DMS114 treated with DMSO at 0.1 percent for 48 hours (cell line): Measurements from ENCODE around the gene AJUBA.
"Not testable (repeated sequence)": the region's sequence is repeated elsewhere in the genome, so short reads cannot be mapped to it uniquely, and the experiment has no call there.

ENCODE experiments used
- DNase-seq: peaks from one replicate; lab custom pipeline; 2025; ENCODE audit not compliant: unreplicated experiment; lab: John Stamatoyannopoulos, UW

The AJUBA gene

DNA sequence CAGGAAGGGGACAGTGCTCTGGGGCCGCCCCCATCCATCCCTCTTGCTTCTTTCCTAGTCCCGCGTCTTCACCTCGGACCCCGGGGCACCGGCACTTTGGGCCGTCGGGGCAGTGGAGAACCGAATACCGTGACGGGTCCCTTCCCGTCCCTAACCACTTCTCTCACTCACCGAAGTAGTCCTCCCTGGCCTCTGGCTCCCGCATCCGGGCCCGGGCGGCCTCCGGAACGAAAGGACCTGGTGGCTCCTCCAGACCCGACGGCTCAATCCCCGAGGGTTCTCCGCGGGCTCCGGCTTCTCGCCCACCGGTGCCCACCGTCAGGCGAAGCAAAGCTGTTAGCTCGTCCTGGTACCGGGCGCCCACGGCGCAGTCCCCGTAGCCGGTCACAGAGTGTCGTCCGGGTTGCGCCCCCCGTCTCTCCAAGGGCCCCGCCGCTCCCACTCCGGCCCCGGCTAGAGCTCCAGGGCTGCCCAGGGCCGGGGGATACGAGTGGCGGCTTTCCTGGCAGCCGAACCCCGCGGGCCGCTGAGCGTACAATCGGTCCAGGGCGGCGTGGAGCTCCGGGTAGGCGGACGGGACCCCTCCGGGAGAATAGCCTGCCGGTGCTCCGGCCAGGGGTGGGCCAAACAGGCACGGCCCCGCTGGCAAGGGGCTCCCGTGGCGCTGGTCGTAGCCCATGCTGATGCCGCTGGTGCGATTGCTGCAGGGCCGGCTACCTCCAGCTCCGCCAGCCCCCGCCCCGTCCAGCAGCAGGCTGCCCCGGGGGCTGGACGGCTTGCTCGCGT, 1.1 kb downstream of the AJUBA start:
- DNase-seq, result no peak

DNA sequence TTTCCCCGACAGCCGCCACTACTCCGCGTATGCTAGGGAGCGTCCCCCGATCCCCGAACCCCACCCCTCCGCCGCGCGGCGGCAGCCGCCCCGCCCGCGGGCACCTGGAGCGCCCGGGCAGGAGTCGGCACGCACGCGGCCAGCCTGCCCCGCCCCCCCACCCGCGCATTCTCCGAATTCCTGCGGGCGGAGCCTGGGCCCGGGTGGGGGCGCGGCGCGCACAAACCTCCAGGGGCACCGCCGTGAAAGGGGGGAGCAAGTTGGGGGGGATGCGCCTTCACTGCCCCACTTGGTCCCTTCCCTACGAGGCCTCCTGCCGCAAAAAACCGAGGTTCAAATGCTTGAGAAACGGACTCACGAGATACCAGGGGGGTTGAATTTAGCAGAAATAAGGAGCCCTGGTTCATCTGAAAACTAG, 1.7 kb downstream of the AJUBA start:
- no peak for DNase-seq

DNA sequence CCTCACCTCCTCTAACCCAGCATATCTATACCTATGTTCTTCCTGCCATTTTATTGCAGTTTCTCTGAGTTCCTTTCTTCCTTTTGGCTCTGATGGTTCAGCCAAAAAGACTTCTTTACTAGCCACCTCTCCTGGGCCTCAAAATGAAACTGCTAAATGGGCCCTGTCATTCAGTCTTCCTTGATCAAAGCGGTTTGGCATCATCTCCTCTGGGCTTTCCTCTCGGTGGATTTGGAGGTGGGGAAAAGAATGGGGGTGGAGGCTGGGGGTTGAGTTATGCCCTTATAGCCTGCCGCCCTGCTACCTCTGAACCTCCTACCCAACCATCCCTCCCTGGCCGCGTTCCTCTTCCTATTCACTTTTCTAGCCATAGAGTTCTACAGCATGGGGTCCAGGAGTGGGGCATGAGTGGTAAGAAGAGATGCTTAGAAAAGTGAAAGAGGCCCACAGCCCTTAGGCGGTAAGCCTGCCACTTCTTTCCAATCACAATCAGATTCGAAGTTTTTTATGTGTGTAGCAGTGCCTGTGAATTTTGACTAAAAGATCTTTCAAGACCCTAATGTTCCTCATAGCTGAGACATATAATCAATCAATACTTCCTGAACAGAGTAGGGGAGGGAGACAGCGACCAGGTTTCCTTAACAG, 2.5 kb downstream of the AJUBA start:
- no peak for DNase-seq

GRCh38 chr14:22978981-22979671, 3.2 kb downstream of the AJUBA start:
- no peak for DNase-seq

GRCh38 chr14:22978487-22978837, 3.9 kb downstream of the AJUBA start:
- DNase-seq, result no peak

- no peak for DNase-seq
Measured at GRCh38 chr14:22977684-22978486, 4.5 kb downstream of the AJUBA start.

GRCh38 chr14:22977434-22977683, 5.0 kb downstream of the AJUBA start:
- DNase-seq, result no peak

- no peak for DNase-seq
Measured at GRCh38 chr14:22976620-22977433, 5.5 kb downstream of the AJUBA start.

DNA sequence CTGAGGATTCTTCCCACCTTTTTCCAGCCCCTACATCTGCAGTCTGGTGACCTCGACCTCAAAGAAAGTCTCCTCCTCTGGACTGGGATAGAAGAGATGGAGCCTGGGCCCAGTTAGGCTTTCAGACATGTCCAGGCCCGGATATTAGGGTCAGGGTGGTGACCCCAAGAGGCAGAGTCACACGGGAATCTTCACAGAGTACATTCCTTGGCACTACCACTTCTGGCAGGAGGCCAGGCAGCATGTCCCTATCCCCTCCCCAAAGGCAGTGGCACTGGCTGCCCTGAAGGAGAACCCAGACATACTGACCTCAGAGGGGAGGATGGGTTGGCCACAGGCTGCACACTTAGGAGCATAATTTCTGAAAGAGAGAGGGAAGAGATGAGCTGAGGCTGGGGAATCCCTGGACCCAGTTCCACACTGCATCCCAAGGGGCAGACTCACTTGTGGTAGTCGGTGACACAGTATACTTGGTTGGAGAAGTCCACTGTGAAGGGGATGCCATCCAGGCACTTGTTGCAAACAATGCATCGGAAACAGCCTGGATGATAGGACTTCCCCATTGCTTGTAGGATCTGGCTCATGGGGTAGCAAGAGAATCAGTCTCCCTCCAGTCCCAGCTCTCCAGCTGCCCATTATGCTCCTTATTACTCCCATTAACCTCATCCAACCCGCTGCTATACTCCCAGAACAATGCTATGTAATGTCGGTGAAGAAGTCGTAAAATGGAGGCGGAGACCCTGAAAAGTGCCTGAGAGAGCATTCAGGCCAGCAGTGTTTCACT, 7.6 kb downstream of the AJUBA start:
- no peak for DNase-seq

DNA sequence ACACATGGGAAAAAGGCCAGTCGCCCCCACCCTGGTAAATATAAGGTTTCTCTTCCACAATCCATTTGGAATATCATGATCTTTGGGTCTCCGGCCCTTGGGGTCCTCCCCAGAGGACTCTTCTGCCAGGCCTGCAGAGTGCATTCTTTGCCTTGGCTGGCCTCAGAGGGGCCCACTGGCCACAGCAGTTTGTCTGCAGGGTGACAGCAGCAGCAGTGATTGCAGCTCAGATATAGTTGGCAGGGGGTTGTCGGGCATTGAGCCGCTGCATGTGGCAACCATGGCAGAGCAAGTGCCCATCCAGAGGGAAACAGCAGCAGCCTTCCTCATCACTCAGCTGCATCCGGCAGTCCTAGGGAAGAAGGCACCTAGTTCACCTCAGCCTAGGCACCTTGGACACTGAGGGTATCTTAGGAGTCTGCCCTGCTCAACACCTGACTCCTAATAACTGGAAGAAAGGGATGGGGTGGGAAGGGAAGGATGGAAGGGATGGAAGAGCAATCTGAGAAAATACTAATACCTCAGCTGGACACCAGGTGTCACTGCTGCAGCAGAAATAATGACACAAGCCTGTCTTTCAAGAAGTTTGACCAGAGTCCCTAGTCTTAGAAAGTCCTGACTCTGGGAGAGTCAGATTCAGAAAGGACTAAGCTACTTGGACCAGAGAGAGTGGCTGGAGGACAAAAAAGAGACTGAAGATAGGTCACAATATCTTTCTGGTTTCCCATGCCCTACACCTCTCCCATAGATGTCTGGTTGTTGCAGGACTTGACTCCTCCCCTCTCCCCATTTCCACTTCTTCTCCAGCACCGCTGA, 8.9 kb downstream of the AJUBA start:
- peak; percentile 40 for DNase-seq

GRCh38 chr14:22972313-22972930, 9.9 kb downstream of the AJUBA start:
- no peak for DNase-seq

DNA sequence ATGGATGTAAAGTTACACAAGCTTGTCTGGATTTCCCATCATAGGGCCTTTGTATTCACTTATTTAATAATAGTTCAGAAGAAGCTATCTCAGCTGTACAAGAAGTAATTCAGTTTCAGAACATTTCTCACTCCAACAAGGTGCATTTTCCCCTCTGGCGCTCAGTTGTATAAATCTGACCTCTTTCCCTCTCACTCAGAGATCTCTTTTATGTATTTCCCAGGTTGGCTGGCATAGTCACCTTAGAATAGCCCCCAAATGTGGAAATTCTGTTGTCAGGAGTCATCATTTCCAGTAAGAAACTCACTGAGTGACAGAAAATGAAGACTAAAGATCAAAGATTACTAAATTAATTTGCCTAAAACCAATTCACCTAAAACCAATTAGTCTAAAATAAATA, 11.2 kb downstream of the AJUBA start:
- DNase-seq, result no peak

GRCh38 chr14:22966783-22967269, 15.5 kb downstream of the AJUBA start:
- no peak for DNase-seq

- DNase-seq, result not testable (repeated sequence)
Measured at GRCh38 chr14:22965916-22966782, 16.2 kb downstream of the AJUBA start.

GRCh38 chr14:22962061-22962676, 20.2 kb downstream of the AJUBA start:
- DNase-seq, result no peak

GRCh38 chr14:22955702-22956569, 26.4 kb downstream of the AJUBA start:
- no peak for DNase-seq
